Measurements from ENCODE around the gene OSBPL3.

The OSBPL3 gene

DNA sequence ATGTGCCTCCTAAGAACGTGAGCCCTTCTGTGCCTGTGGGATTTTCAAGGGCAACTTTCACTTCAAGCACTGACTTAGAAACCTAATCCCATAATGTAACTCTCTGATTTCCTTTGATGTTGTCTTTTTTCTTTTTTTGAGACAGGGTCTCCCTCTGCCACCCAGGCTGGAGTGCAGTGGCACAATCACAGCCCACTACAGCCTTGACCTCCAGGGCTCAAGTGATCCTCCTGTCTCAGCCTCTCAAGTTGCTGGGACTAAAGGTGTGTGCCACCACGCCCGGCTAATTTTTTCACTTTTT, 158.3 kb downstream of the OSBPL3 start:
- no peak overlapping the region; the same call in 1 of the 2 replicates for H3K4me3 ChIP-seq (ENCODE audit: low read depth, low read length)
- TF ChIP-seq, protein P1, sequence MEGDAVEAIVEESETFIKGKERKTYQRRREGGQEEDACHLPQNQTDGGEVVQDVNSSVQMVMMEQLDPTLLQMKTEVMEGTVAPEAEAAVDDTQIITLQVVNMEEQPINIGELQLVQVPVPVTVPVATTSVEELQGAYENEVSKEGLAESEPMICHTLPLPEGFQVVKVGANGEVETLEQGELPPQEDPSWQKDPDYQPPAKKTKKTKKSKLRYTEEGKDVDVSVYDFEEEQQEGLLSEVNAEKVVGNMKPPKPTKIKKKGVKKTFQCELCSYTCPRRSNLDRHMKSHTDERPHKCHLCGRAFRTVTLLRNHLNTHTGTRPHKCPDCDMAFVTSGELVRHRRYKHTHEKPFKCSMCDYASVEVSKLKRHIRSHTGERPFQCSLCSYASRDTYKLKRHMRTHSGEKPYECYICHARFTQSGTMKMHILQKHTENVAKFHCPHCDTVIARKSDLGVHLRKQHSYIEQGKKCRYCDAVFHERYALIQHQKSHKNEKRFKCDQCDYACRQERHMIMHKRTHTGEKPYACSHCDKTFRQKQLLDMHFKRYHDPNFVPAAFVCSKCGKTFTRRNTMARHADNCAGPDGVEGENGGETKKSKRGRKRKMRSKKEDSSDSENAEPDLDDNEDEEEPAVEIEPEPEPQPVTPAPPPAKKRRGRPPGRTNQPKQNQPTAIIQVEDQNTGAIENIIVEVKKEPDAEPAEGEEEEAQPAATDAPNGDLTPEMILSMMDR (IDR thresholded peaks at IDR 0.05; ENCODE audit: low read depth, low read length): no peak

DNA sequence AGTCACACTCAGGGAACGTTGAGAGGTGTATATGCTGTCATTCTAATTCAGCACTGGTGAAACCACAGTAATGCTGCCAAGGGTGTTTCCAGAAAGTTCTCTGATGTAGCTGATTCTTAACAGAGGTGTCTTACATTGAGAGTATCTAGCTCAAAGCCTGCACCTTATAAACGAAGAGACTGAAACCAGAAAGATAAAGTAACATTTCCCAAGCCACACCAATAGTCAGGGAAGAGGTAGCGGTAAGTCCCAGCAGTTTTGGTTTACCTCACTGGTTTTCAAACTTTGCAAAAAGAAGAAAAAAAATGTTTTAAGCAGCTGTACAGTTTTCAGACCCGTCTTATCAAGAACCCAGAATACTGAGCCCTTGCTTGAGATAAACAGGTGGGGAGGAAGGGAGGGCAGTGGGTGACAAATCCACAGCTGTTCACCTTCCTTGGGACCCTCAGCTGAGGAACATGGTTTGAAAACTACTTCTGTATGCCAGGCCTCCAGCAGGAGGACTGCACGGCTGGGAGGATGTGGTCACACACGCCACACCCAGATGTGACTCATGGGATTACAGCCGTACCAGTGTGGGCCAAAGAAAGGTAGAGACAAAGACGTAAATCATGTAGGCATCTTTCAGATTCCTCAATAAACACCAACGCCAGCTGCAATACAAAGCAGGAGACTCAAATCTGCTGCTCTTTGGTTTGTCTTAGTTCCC, 158.8 kb downstream of the OSBPL3 start:
- TF ChIP-seq, protein P1 (IDR thresholded peaks at IDR 0.05; ENCODE audit: low read depth, low read length): no peak
- H3K4me3 ChIP-seq (ENCODE audit: low read depth, low read length): peak overlapping the region; percentile 25; the same call in 1 of the 2 replicates

DNA sequence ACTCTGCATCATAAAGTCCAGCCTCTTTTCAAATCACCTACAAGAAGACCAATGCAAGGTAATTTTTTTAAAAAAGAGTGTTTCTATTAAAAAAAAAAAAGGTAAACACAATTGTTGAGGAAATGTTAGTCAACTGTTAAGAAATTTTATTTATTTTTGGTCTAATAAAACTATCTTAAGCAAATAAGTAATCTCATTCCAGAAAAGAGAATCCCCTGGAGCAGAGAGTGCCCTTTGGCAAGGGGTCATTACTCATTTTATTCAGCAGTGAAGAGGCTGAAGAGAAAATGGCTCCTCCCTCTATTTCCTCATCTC, 159.3 kb downstream of the OSBPL3 start:
- TF ChIP-seq, protein P1 (IDR thresholded peaks at IDR 0.05; ENCODE audit: low read depth, low read length): no peak
- H3K4me3 ChIP-seq (ENCODE audit: low read depth, low read length): no peak overlapping the region

DNA sequence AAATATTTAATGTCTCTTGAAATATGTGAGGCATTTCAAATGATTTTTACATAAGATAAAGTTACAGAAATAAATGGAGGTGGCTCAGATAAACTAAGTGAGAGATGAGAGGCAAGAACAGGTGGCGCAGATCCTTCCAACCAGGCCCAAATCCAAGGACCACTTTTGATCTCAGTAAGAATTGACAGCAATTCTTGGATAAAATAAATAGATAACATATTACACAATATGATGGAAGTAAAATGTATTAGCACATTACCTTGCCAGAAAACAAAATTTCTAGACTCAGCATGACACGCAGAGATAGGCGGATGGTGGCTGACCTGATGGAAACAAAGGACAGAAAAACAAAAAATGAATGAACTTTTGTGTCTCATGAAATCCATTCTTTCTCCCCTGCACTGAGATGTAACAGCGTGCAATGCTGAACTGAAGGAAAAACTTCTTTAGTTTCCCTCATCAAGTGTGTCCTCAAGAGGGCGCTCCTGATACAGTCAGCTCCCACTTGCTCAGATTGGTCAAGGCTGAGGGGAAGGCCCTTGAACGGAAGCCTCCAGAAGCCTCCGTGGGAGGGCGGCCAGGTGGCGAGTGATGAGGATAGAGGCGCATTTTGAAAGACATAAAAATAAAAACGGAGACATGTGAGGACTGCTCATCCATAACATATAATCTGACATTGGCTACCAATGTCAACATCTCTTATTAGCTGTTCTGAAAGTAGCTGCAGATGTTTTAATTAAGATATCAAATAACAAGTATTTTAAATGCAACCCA, 159.9 kb downstream of the OSBPL3 start:
- no peak overlapping the region for H3K4me3 ChIP-seq (ENCODE audit: low read depth, low read length)
- TF ChIP-seq, protein P1 (IDR thresholded peaks at IDR 0.05; ENCODE audit: low read depth, low read length): peak; percentile 76

DNA sequence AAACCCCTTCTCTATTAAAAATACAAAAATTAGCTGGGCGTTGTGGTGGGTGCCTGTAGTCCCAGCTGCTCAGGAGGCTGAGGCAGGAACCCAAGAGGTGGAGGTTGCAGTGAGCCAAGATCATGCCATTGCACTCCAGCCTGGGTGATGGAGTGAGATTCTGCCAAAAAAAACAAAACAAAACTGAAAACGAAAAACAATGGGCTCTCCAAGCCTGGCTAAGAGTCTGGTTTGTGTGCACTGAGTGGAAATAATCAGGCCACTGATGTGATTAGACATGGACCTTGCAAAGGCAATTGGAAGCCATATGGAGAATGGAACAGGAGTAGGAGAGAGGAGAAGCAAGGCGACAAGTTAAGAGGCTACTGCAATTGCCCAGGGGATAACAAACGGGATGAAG, 162.6 kb downstream of the OSBPL3 start:
- TF ChIP-seq, protein P1 (IDR thresholded peaks at IDR 0.05; ENCODE audit: low read depth, low read length): no peak
- no peak overlapping the region for H3K4me3 ChIP-seq (ENCODE audit: low read depth, low read length)

DNA sequence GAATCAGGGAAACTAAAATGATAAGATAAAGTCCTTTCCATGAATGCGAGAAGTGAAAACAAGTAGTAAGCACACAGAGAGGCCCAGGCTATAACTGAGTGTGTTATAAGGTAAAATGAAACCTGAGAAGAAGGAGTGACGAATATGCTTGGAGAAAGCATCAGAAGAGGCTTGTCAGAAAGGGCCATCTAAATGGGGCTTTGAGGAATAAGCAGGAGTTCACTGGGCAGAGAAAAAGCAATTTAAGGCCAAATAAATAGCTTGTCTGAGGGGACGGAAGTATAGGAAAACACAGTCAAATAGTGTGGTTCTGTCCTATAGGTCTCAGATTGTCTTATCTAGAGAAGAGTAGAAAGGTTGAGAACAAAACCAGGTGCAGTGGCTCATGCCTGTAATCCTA, 163.1 kb downstream of the OSBPL3 start:
- TF ChIP-seq, protein P1 (IDR thresholded peaks at IDR 0.05; ENCODE audit: low read depth, low read length): no peak
- no peak overlapping the region for H3K4me3 ChIP-seq (ENCODE audit: low read depth, low read length)

DNA sequence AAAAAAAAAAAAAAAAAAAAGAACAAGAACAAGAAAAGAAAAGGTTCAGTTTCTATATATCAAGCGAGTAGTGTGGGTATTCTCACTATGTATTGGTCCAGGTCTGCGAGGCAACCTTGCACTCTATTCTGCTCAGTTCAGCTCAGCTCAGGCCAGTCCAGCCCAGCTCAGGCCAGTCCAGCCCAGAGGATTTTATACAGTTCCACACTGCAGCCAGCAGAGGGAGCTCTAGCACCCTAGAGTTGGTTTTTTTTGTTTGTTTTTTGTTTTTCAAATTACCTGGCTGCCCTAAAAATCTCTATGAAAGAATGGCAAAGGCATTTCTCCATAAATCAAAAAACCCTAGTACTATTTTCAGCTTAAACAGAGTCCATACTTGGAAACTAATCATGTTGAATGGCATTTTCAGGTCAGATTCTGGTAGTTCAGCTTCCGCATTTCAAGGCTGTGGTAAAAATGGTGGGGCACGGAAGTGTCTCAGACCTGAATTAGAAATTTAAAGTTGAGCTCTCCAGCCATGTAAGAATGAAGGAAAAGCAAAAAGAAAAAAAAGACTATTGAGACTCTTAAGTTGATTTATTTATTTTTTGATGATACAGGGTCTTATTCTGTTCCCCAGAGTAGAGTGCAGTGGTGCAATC, 167.6 kb downstream of the OSBPL3 start:
- TF ChIP-seq, protein P1 (IDR thresholded peaks at IDR 0.05; ENCODE audit: low read depth, low read length): peak; percentile 83
- H3K4me3 ChIP-seq (ENCODE audit: low read depth, low read length): no peak overlapping the region
